ENCODE results near the gene G6PC3. TPM values are rescaled to one million over a fixed set of nuclear protein-coding genes. Genes with fewer than 3 reads are reported as not detected.

G6PC3 gene
- total and polyA plus RNA-seq, 2 of the 4 experiments (the other 2 are of a cell fraction) = 20.4 to 107 TPM

- Histone ChIP-seq H2BK120ac (ENCODE audit: low read depth, low read length) (peak overlapping the region; percentile 94), H2AK5ac (ENCODE audit: low read depth, low read length) (peak overlapping the region; percentile 100), H2AK9ac (replicated peaks; ENCODE audit: low read depth, low read length, poor library complexity) (peak overlapping the region; percentile 96), H2BK20ac (ENCODE audit: low read depth, low read length) (peak overlapping the region; percentile 76), H3K4ac (ENCODE audit: low read depth, low read length) (peak overlapping the region; percentile 98), H2AFZ (replicated peaks; ENCODE audit: low read length, poor library complexity) (peak overlapping the region; percentile 88), H3K36me3 (ENCODE audit: control insufficient read depth, insufficient read depth, low read length) (peaks cover 24% of the 10 kb centered on the region), H3K9me1 (ENCODE audit: insufficient read depth, low read length) (peaks cover 21% of the 10 kb centered on the region), H3K9ac (ENCODE audit: low read depth, low read length) (peak overlapping the region; percentile 61), H3K56ac (ENCODE audit: extremely low read depth, insufficient read depth, low read length) (peak overlapping the region; percentile 92), H4K91ac (ENCODE audit: insufficient read depth, low read depth, low read length) (peak overlapping the region; percentile 86), H3K14ac (replicated peaks; ENCODE audit: low read depth, low read length) (peak overlapping the region; percentile 98), H3K4me1 (ENCODE audit: control insufficient read depth, insufficient read depth, low read length) (peaks cover 16% of the 10 kb centered on the region), H4K8ac (ENCODE audit: low read depth in 2 of 2, low read length in 2 of 2) (peak overlapping the region; percentile 75 to 99), H3K79me1 (ENCODE audit: low read depth in 1 of 2, low read length in 2 of 2) (peaks cover 21 to 72% of the 10 kb centered on the region in 2 experiments), H3K4me3 (ENCODE audit: insufficient read depth, low read depth, low read length) (peak overlapping the region; percentile 27; the same call in 1 of the 2 replicates), H3K23ac (ENCODE audit: low read depth, low read length) (peak overlapping the region; percentile 99), H3K4me2 (ENCODE audit: low read depth, low read length) (peak overlapping the region; percentile 89), H2BK15ac (ENCODE audit: low read depth, low read length) (peak overlapping the region; percentile 46; the same call in 2 of the 3 replicates), H3K9me3 (ENCODE audit: control insufficient read depth, insufficient read depth, low read length) (no peaks in the 10 kb centered on the region), H2BK5ac (ENCODE audit: low read depth, low read length, poor library complexity, severe bottlenecking) (peak overlapping the region; percentile 96), H3K18ac (ENCODE audit: low read depth, low read length) (peak overlapping the region; percentile 96), H4K20me1 (ENCODE audit: insufficient read depth, low read length) (0 out of 2 replicates have a peak, but pooled peaks cover 3% of the 10 kb centered on the region), H4K5ac (ENCODE audit: low read depth, low read length) (peak overlapping the region; percentile 97), H3K27me3 (ENCODE audit: control insufficient read depth, insufficient read depth, low read length) (no peaks in the 10 kb centered on the region), H3K27ac (ENCODE audit: insufficient read depth, low read length) (peak overlapping the region; percentile 87)
- no TSS peak for BruUV-seq (replicated peaks)
- peak; percentile 98 for ATAC-seq (ENCODE audit: low read depth)
- POLR2A ChIA-PET (ENCODE audit: unreplicated experiment) = interaction anchor here (0.6 kb wide), 1 partner anchor 10 kb away, joined by 3 read pairs; no protein-coding TSS in a partner anchor
- dilution Hi-C loops (cut with HindIII; ENCODE audit: low sequenced_read_pairs, unreplicated experiment) (no loop called here), intact Hi-C loops (cut with micrococcal nuclease) (loop anchor here (1.0 kb wide), 2 partner anchors 12 to 26 kb away; partner anchors contain the start of gene G6PC3), in situ Hi-C loops (cut with MboI; ENCODE audit: low sequenced_read_pairs) (no loop called here)
- TF ChIP-seq, protein P1, sequence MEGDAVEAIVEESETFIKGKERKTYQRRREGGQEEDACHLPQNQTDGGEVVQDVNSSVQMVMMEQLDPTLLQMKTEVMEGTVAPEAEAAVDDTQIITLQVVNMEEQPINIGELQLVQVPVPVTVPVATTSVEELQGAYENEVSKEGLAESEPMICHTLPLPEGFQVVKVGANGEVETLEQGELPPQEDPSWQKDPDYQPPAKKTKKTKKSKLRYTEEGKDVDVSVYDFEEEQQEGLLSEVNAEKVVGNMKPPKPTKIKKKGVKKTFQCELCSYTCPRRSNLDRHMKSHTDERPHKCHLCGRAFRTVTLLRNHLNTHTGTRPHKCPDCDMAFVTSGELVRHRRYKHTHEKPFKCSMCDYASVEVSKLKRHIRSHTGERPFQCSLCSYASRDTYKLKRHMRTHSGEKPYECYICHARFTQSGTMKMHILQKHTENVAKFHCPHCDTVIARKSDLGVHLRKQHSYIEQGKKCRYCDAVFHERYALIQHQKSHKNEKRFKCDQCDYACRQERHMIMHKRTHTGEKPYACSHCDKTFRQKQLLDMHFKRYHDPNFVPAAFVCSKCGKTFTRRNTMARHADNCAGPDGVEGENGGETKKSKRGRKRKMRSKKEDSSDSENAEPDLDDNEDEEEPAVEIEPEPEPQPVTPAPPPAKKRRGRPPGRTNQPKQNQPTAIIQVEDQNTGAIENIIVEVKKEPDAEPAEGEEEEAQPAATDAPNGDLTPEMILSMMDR (conservative IDR thresholded peaks at IDR 0.05; ENCODE audit: low read depth, low read length) = peak; percentile 39
- TF ChIP-seq RAD21 (IDR thresholded peaks at IDR 0.05; ENCODE audit: low read length) (peak; percentile 44), POLR2A (IDR thresholded peaks at IDR 0.05; ENCODE audit: low read depth, low read length) (peak; percentile 80), MAZ (IDR thresholded peaks at IDR 0.05; ENCODE audit: borderline replicate concordance, low read depth, low read length) (peak; percentile 69), MXI1 (IDR thresholded peaks at IDR 0.05; ENCODE audit: borderline replicate concordance, low read depth, low read length) (0 out of 2 replicates have a peak, but pooled peaks have one; percentile 9), CEBPB (IDR thresholded peaks at IDR 0.05; ENCODE audit: low read depth, low read length) (no peak), RFX5 (IDR thresholded peaks at IDR 0.05; ENCODE audit: low read depth, low read length) (no peak), SMC3 (IDR thresholded peaks at IDR 0.05; ENCODE audit: low read depth, low read length) (peak; percentile 26; the same call in 1 of the 2 replicates), RCOR1 (IDR thresholded peaks at IDR 0.05; ENCODE audit: insufficient replicate concordance, low read length) (no peak)
- TF ChIP-seq, protein P2, sequence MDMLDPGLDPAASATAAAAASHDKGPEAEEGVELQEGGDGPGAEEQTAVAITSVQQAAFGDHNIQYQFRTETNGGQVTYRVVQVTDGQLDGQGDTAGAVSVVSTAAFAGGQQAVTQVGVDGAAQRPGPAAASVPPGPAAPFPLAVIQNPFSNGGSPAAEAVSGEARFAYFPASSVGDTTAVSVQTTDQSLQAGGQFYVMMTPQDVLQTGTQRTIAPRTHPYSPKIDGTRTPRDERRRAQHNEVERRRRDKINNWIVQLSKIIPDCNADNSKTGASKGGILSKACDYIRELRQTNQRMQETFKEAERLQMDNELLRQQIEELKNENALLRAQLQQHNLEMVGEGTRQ (IDR thresholded peaks at IDR 0.05; ENCODE audit: low read depth, low read length) = 0 out of 2 replicates have a peak, but pooled peaks have one; percentile 17
- DNase-seq = peak; percentile 93
- CTCF ChIA-PET = no interaction called here
- 0% methylated on average over 2 of the region's 12 CpGs; no CpG with 5 or more reads in 1 of the 2 experiments for WGBS, 2 experiments (ENCODE audit: extremely low coverage in 2 of 2, insufficient read length in 1 of 2)
Measured at GRCh38 chr17:44095647-44096496, 25.3 kb downstream of the G6PC3 start.

Measured in IMR-90 (cell line).